HepG2 (cell line): Measurements from ENCODE around the gene UPK1A.

Experiments used
- CBX2 ChIP-seq, 2 experiments: fragments of 200-600 bp in 1 of 2; sonication (generic); formaldehyde crosslinking in 1 of 2; IDR thresholded peaks; 2 replicates each; pipeline versions ENCODE4 v1.7.0 to v1.8.1; 2018 to 2022; ENCODE audit warnings: low read depth in 2 of 2, low read length in 1 of 2, mild to moderate bottlenecking in 1 of 2, missing genetic modification reagents in 1 of 2
- ZNF639 ChIP-seq: conservative IDR thresholded peaks from 2 replicates; pipeline ENCODE4 v1.6.1; 2018; ENCODE audit warnings: missing genetic modification reagents

GRCh38 chr19:35644987-35645679 is 21.2 kb upstream of the UPK1A start:
- TF ChIP-seq CBX2 (IDR thresholded peaks at IDR 0.05; ENCODE audit: low read depth, low read length) (no peak), CBX2 (CRISPR knock-in tag; IDR thresholded peaks at IDR 0.05; ENCODE audit: low read depth) (no peak), ZNF639 (no peak)
